HepG2 (cell line): Measurements from ENCODE around the gene C1QTNF9. TPM values are rescaled to one million over a fixed set of nuclear protein-coding genes. Genes with fewer than 3 reads are reported as not detected.

Experiments
- ATAC-seq: fragments of 200-7000 bp; cut with Tn5 transposase; 3 replicates; pipeline ENCODE4 v1.9.1; 2020; ENCODE audit warnings: mild to moderate bottlenecking, moderate library complexity
- BruUV-seq: library from RNA; stranded (reverse); fragments of 400-500 nt; replicated peaks from 2 replicates; lab custom pipeline; 2021; lab: Mats Ljungman, UMichigan
- CTCF ChIA-PET: fragments of 300-600 bp; formaldehyde crosslinking; extraction: SDS; loops from one replicate; lab custom pipeline; 2021; ENCODE audit warnings: low total read pairs, inconsistent platforms, low intra/inter-chr PET ratio; lab: Yijun Ruan, JAX
- POLR2A ChIA-PET: fragments of 350-600 bp; sonication (Branson Sonifier 250); formaldehyde crosslinking; loops from one replicate; lab custom pipeline; 2020; ENCODE audit warnings: antibody characterized with exemption, inconsistent platforms; lab: Yijun Ruan, JAX
- DNase-seq: peaks from one replicate; pipeline ENCODE4 v3.0.0-alpha.2; 2015; ENCODE audit warnings: low spot score
- FAIRE-seq: peaks from 3 replicates; lab custom pipeline; 2011; peaks lifted over from hg19 to GRCh38; lab: Jason Lieb, UNC
- H2AFZ ChIP-seq: one replicate; pipeline ENCODE4 v1.6.1; 2011; ENCODE audit warnings: low read length, inconsistent platforms
- H3K27ac ChIP-seq: fragments of 300-600 bp; 3 replicates; pipeline ENCODE4 v1.8.0; 2011; ENCODE audit warnings: mixed run types, mild to moderate bottlenecking, mixed read lengths, low read length, inconsistent platforms; ENCODE audit not compliant: insufficient read depth; ENCODE audit errors: extremely low read length
- H3K27me3 ChIP-seq, 2 experiments: fragments of 200-600 bp in 1 of 2; 2 replicates in 1 of 2; 3 replicates in 1 of 2; pipeline versions ENCODE4 v1.6.0 to v1.8.0; 2011; ENCODE audit warnings: low read length in 2 of 2, mild to moderate bottlenecking in 2 of 2, moderate library complexity in 2 of 2, inconsistent platforms in 1 of 2; ENCODE audit not compliant: insufficient read depth in 2 of 2, control insufficient read depth in 1 of 2
- H3K36me3 ChIP-seq, 2 experiments: fragments of 200-600 bp in 1 of 2; replicated peaks in 1 of 2; 2 replicates in 1 of 2; 3 replicates in 1 of 2; pipeline versions ENCODE4 v1.5.1 to v1.8.0; 2011; ENCODE audit warnings: low read length in 2 of 2, inconsistent platforms in 1 of 2; ENCODE audit not compliant: insufficient read depth in 2 of 2, control insufficient read depth in 1 of 2
- H3K4me1 ChIP-seq: 2 replicates; pipeline ENCODE4 v1.5.1; 2012; ENCODE audit warnings: low read length, inconsistent platforms; ENCODE audit not compliant: insufficient read depth
- H3K4me2 ChIP-seq: 2 replicates; pipeline ENCODE4 v1.6.0; 2011; ENCODE audit warnings: low read depth, low read length, inconsistent platforms
- H3K4me3 ChIP-seq, 3 experiments: fragments of 200-600 bp in 1 of 3; sonication (generic), shearing (Covaris generic) in 1 of 3; replicated peaks in 1 of 3; 2 replicates each; pipeline ENCODE4 v1.5.1; 2011 to 2016; ENCODE audit warnings: low read length in 3 of 3, inconsistent platforms in 2 of 3, low read depth in 2 of 3, mild to moderate bottlenecking in 2 of 3, control low read depth in 1 of 3, mixed read lengths in 1 of 3; ENCODE audit not compliant: insufficient read depth in 1 of 3
- H3K79me2 ChIP-seq: one replicate; pipeline ENCODE4 v1.6.1; 2011; ENCODE audit warnings: low read length, inconsistent platforms; ENCODE audit not compliant: insufficient read depth
- H3K9ac ChIP-seq: 2 replicates; pipeline ENCODE4 v1.6.0; 2011; ENCODE audit warnings: mild to moderate bottlenecking, low read depth, low read length, inconsistent platforms; ENCODE audit not compliant: insufficient read depth
- H3K9me3 ChIP-seq: 2 replicates; pipeline ENCODE4 v1.5.1; 2012; ENCODE audit warnings: mild to moderate bottlenecking, low read length
- H4K20me1 ChIP-seq: 2 replicates; pipeline ENCODE4 v1.6.0; 2011; ENCODE audit warnings: inconsistent platforms, mild to moderate bottlenecking, low read length, moderate library complexity; ENCODE audit not compliant: insufficient read depth
- FOSL1 ChIP-seq: sonication (generic); formaldehyde crosslinking; IDR thresholded peaks from 2 replicates; pipeline ENCODE4 v1.9.0; 2021; ENCODE audit warnings: missing genetic modification reagents, borderline replicate concordance
- PBX3 ChIP-seq: sonication (generic); formaldehyde crosslinking; IDR thresholded peaks from 2 replicates; pipeline ENCODE4 v1.8.1; 2023; ENCODE audit warnings: missing genetic modification reagents, inconsistent platforms, borderline replicate concordance
- SAP130 ChIP-seq: IDR thresholded peaks from 2 replicates; pipeline ENCODE4 v1.6.1; 2016; ENCODE audit warnings: low read depth
- SETDB1 ChIP-seq: sonication (generic); formaldehyde crosslinking; IDR thresholded peaks from 2 replicates; pipeline ENCODE4 v1.5.1; 2020; ENCODE audit warnings: missing genetic modification reagents, mild to moderate bottlenecking, borderline replicate concordance
- TMF1 ChIP-seq: sonication (generic); formaldehyde crosslinking; IDR thresholded peaks from 2 replicates; pipeline ENCODE4 v1.8.1; 2022; ENCODE audit warnings: low read depth, missing genetic modification reagents
- ZNF224 ChIP-seq: sonication (generic); formaldehyde crosslinking; IDR thresholded peaks from 2 replicates; pipeline ENCODE4 v1.5.0; 2020; ENCODE audit warnings: mild to moderate bottlenecking, missing genetic modification reagents
- ZNF367 ChIP-seq: sonication (generic); formaldehyde crosslinking; IDR thresholded peaks from 2 replicates; pipeline ENCODE4 v1.4.0; 2020; ENCODE audit warnings: missing genetic modification reagents, borderline replicate concordance
- ZNF546 ChIP-seq: sonication (generic); formaldehyde crosslinking; conservative IDR thresholded peaks from 2 replicates; pipeline ENCODE4 v1.8.1; 2023; ENCODE audit warnings: mild to moderate bottlenecking, missing genetic modification reagents
- ZNF556 ChIP-seq: sonication (generic); formaldehyde crosslinking; IDR thresholded peaks from 2 replicates; pipeline ENCODE4 v1.4.0; 2020; ENCODE audit warnings: mild to moderate bottlenecking, missing genetic modification reagents, borderline replicate concordance
- ZNF772 ChIP-seq: sonication (generic); formaldehyde crosslinking; IDR thresholded peaks from 2 replicates; pipeline ENCODE4 v1.5.0; 2020; ENCODE audit warnings: mild to moderate bottlenecking, missing genetic modification reagents
- WGBS: methylation state at CpG from one replicate; pipeline ENCODE4 v1.1.6; 2017; ENCODE audit warnings: low lambda C conversion rate; 5-methylcytosine and 5-hydroxymethylcytosine counted together
- in situ Hi-C: cut with HindIII; loops from 2 replicates; pipeline ENCODE4 v1.10.0; 2017; ENCODE audit warnings: low pct_unique_long_range_greater_than_20kb; ENCODE audit not compliant: extremely low pct_ligation_motif_present
- intact Hi-C: fragments of 100-400 bp; cut with micrococcal nuclease; formaldehyde crosslinking; loops from one replicate; pipeline ENCODE4 v1.10.0; 2022; ENCODE audit not compliant: unreplicated experiment
- polyA plus RNA-seq, 8 experiments: library from polyadenylated mRNA; depleted of rRNA in 3 of 8; stranded (reverse) in 7 of 8; unstranded in 1 of 8; fragments of >200 nt; fragmentation: Illumina TruSeq in 4 of 8; extraction: Trizol in 4 of 8; gene quantifications; 2 replicates each; pipeline versions ENCODE4 v1.2.1 to v1.2.3, GENCODE V29; 2011 to 2016; ENCODE audit warnings: low read depth in 4 of 8, missing spikeins in 1 of 8, mixed read lengths in 1 of 8; ENCODE audit not compliant: insufficient read depth in 1 of 8
- total RNA-seq, 5 experiments: library from RNA; depleted of rRNA; stranded (reverse); fragments of >200 nt; fragmentation: Illumina TruSeq; extraction: Trizol; gene quantifications; 2 replicates each; pipeline ENCODE4 v1.2.3, GENCODE V29; 2016; ENCODE audit warnings: low read depth in 1 of 5
- TF ChIP-seq, protein P1 (sequence below): sonication (generic); formaldehyde crosslinking; conservative IDR thresholded peaks from 2 replicates; pipeline ENCODE4 v1.4.0; 2020; ENCODE audit warnings: mild to moderate bottlenecking, missing genetic modification reagents, moderate library complexity

C1QTNF9 gene
- total and polyA plus RNA-seq, 2 of the 13 experiments (the other 11 are each of a cell fraction or from before 2014, with no cell fraction given) = not detected

DNA sequence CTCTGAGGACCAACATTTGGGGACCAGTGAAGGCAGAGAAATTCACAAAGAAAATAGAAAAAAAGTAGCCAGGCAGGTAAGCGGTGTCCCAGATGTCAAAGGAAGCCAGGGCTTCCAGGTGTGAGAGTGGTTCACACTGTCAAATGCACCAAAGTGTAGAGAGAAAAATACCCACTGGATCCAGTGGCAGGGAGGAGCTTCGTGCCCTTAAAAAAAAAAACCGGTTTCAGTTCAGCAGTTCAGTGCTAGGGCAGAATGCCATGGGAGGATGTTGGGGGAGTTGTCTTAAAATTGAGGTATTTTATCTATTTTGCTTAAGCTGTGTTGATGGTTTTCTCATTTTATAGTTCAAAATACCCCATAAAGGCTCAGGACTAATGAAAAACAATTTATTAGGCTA lies 47.8 kb upstream of the C1QTNF9 start (continued):
- TF ChIP-seq TMF1 (CRISPR knock-in tag) (no peak), ZNF224 (CRISPR knock-in tag) (no peak), ZNF772 (CRISPR knock-in tag) (no peak), SETDB1 (CRISPR knock-in tag) (no peak), PBX3 (CRISPR knock-in tag) (no peak), ZNF367 (CRISPR knock-in tag) (no peak)

DNA sequence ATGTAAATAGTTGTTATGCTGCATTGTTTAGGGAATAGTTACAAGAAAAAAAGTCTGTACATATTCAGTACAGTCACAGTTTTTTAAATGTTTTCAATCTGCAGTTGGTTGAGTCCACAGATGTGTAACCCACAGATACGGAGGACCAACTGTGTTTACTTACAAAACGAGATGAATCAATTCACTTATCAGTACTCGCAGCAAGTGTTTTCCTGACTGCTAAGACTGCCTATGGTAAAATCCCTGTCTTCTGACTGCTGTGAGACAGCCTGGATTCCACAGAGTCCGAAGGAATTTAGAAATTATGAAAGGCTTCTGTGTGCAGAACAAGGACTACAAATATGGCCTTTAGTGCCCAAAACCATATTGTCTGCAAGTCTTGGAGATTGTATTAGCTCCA lies 45.7 kb upstream of the C1QTNF9 start:
- Histone ChIP-seq H3K4me1 (peaks cover 22% of the 10 kb centered on the region), H3K27ac (no peak overlapping the region), H3K9me3 (no peaks in the 10 kb centered on the region), H3K27me3 (no peaks in the 10 kb centered on the region), H3K36me3 (peaks cover 4 to 6% of the 10 kb centered on the region in 2 experiments; a peak in 3 of 5 replicates), H3K4me3 (no peak overlapping the region), H3K79me2 (no peaks in the 10 kb centered on the region), H3K9ac (no peak overlapping the region), H2AFZ (no peak overlapping the region), H4K20me1 (no peaks in the 10 kb centered on the region), H3K4me2 (no peak overlapping the region)
- FAIRE-seq = peak; percentile 42
- ChIA-PET POLR2A (no interaction called here), CTCF (no interaction called here)
- in situ Hi-C loops = no loop called here
- BruUV-seq = no TSS peak
- DNase-seq = peak; percentile 45
- WGBS = 24% methylated on average over 4 of the region's 4 CpGs
- intact Hi-C loops = loop anchor here (1.0 kb wide), 1 partner anchor 8 kb away; no protein-coding TSS in a partner anchor
- peak; percentile 69 for ATAC-seq
- peak; percentile 14; the same call in 1 of the 2 replicates for TF ChIP-seq SAP130 (CRISPR knock-in tag)
- no peak for TF ChIP-seq ZNF556
- TF ChIP-seq, protein P1, sequence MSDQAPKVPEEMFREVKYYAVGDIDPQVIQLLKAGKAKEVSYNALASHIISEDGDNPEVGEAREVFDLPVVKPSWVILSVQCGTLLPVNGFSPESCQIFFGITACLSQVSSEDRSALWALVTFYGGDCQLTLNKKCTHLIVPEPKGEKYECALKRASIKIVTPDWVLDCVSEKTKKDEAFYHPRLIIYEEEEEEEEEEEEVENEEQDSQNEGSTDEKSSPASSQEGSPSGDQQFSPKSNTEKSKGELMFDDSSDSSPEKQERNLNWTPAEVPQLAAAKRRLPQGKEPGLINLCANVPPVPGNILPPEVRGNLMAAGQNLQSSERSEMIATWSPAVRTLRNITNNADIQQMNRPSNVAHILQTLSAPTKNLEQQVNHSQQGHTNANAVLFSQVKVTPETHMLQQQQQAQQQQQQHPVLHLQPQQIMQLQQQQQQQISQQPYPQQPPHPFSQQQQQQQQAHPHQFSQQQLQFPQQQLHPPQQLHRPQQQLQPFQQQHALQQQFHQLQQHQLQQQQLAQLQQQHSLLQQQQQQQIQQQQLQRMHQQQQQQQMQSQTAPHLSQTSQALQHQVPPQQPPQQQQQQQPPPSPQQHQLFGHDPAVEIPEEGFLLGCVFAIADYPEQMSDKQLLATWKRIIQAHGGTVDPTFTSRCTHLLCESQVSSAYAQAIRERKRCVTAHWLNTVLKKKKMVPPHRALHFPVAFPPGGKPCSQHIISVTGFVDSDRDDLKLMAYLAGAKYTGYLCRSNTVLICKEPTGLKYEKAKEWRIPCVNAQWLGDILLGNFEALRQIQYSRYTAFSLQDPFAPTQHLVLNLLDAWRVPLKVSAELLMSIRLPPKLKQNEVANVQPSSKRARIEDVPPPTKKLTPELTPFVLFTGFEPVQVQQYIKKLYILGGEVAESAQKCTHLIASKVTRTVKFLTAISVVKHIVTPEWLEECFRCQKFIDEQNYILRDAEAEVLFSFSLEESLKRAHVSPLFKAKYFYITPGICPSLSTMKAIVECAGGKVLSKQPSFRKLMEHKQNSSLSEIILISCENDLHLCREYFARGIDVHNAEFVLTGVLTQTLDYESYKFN (CRISPR knock-in tag) = 0 out of 2 replicates have a peak, but pooled peaks have one; percentile 16
- TF ChIP-seq FOSL1 = no peak
- TF ChIP-seq ZNF546 (CRISPR knock-in tag) = no peak
- TF ChIP-seq, all 625 proteins: peak for 2
